Activated CD8-positive, alpha-beta T cell treated with anti-CD3 and anti-CD28 coated beads for 36 hours (primary cell): ENCODE data around the gene TXK. TPM values are rescaled to one million over a fixed set of nuclear protein-coding genes. Genes with fewer than 3 reads are reported as not detected.

Experiments
- ATAC-seq: fragments of 200-7000 bp; cut with Tn5 transposase; one replicate; pipeline ENCODE4 v1.10.0; 2021; ENCODE audit warnings: mild to moderate bottlenecking, moderate library complexity
- CTCF ChIA-PET: fragments of 350-600 bp; sonication (Branson Sonifier 250); formaldehyde crosslinking; loops from one replicate; lab custom pipeline; 2021; ENCODE audit warnings: antibody characterized with exemption; lab: Charles Lee
- POLR2A ChIA-PET: fragments of 350-600 bp; sonication (Branson Sonifier 250); formaldehyde crosslinking; loops from one replicate; lab custom pipeline; 2021; ENCODE audit warnings: antibody characterized with exemption; lab: Charles Lee
- DNase-seq: peaks from one replicate; pipeline ENCODE4 v3.0.0-alpha.2; 2020
- H3K27ac Mint-ChIP-seq: one replicate; pipeline ENCODE4 v1.8.0; 2021; ENCODE audit warnings: mild to moderate bottlenecking, mixed read lengths
- H3K27me3 Mint-ChIP-seq: one replicate; pipeline ENCODE4 v1.8.0; 2021; ENCODE audit warnings: mixed read lengths
- H3K36me3 Mint-ChIP-seq: one replicate; pipeline ENCODE4 v1.8.0; 2021; ENCODE audit warnings: low read depth, mixed read lengths
- H3K4me1 Mint-ChIP-seq: one replicate; pipeline ENCODE4 v1.8.0; 2021; ENCODE audit warnings: low read depth, mixed read lengths
- H3K4me3 Mint-ChIP-seq: one replicate; pipeline ENCODE4 v1.8.0; 2021; ENCODE audit warnings: mild to moderate bottlenecking, moderate library complexity, mixed read lengths
- H3K9me3 Mint-ChIP-seq: one replicate; pipeline ENCODE4 v1.8.0; 2021; ENCODE audit warnings: mixed read lengths
- CTCF ChIP-seq: fragments of 200-600 bp; IDR thresholded peaks from one replicate; pipeline ENCODE4 v1.8.0; 2022; ENCODE audit warnings: antibody characterized with exemption, mild to moderate bottlenecking
- intact Hi-C: fragments of 100-400 bp; cut with micrococcal nuclease; formaldehyde crosslinking; loops from one replicate; pipeline ENCODE4 v1.10.0; 2022
- total RNA-seq, 2 experiments: library from RNA; stranded (reverse); gene quantifications; one replicate each; pipeline ENCODE4 v1.2.3, GENCODE V29; 2021

The TXK gene
- total RNA-seq, 2 experiments from 2014 or later, result 20.6 to 23.5 TPM

DNA sequence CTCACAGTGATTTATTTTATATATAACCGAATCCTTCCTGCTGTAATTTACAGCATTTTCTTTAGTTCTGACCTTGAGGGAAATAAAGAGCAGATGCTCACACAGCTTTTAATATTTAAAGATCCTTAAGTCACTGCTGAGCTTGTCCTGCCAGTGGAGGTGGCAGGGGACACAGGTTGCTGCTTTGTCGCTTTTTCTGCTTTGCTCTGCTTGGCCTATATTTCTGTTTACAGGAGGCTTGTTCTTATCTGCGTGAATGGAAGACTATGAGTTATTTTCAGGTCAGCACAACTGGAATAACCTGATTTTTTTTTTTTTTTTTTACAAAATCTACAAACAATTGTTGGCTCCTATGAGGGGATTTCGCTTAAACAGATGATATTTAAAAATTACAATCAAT lies 2.3 kb downstream of the TXK start:
- peaks cover 53% of the 10 kb centered on the region for H3K36me3 Mint-ChIP-seq
- no peaks in the 10 kb centered on the region for H3K27me3 Mint-ChIP-seq
- ATAC-seq (no peak), DNase-seq (no peak)
- no peaks in the 10 kb centered on the region for H3K9me3 Mint-ChIP-seq
- no peak for TF ChIP-seq CTCF
- H3K4me3 Mint-ChIP-seq, result peak overlapping the region; percentile 90
- CTCF ChIA-PET, result interaction anchor here (0.6 to 10.5 kb wide), 6 partner anchors 7 to 210 kb away, joined by 3 to 185 read pairs (median 5); partner anchors contain the start of gene SLAIN2
- POLR2A ChIA-PET, result interaction anchor here (1.0 to 2.5 kb wide), 5 partner anchors 9 to 96 kb away, joined by 3 to 7 read pairs (median 3); no protein-coding TSS in a partner anchor
- intact Hi-C loops, result no loop called here
- peaks cover 80% of the 10 kb centered on the region for H3K4me1 Mint-ChIP-seq
- peak overlapping the region; percentile 99 for H3K27ac Mint-ChIP-seq

- DNase-seq, result no peak
- Mint-ChIP-seq H3K36me3 (peaks cover 49% of the 10 kb centered on the region), H3K27ac (peak overlapping the region; percentile 99), H3K4me1 (peaks cover 80% of the 10 kb centered on the region), H3K4me3 (peak overlapping the region; percentile 90), H3K9me3 (no peaks in the 10 kb centered on the region), H3K27me3 (no peaks in the 10 kb centered on the region)
- TF ChIP-seq CTCF, result no peak
- intact Hi-C loops, result no loop called here
- CTCF ChIA-PET, result interaction anchor here (0.7 to 10.5 kb wide), 8 partner anchors 9 to 145 kb away, joined by 3 to 185 read pairs (median 6); no protein-coding TSS in a partner anchor
- POLR2A ChIA-PET, result interaction anchor here (1.3 to 6.5 kb wide), 4 partner anchors 9 to 27 kb away, joined by 4 to 49 read pairs (median 14); no protein-coding TSS in a partner anchor
- no peak for ATAC-seq
These were observed 4.0 kb downstream of the TXK start for GRCh38 chr4:48130100-48130499.

DNA sequence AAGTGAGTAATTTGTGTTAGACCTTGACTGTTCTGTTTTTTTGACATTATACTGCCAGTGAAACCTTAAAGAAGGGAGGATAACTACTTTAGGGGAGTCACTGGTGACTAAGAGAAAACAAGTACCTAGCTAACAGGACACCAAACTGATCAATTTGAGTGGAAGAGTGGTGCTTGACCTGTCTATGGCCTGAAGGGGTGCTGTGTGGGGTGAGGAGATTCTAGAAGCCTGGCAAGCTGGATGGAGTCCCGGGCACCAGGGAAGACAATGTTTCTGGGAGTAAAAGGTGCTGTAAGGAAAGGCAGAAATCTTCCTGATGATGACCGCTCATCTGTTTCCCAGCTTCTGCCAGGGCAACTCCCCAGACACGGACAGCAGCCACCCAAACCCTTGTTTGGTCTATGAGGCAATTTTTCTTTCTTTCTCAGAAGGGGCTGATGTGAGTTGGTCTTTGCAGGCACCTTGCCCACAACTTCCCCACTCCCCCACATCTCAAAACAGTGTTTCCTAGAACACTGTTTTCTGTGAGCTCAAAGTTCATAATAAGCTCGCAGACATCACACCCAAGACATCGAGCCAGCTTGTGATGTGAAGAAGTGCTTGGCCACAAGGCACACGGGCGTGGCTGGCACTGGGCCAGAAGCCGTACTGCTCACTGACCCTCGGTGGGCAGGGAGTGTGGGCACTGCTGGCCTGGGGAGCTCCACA lies 4.6 kb downstream of the TXK start:
- DNase-seq (peak; percentile 84), ATAC-seq (peak; percentile 55)
- Mint-ChIP-seq H3K27me3 (no peaks in the 10 kb centered on the region), H3K4me3 (peak overlapping the region; percentile 90), H3K9me3 (no peaks in the 10 kb centered on the region), H3K36me3 (peaks cover 47% of the 10 kb centered on the region), H3K4me1 (peaks cover 80% of the 10 kb centered on the region), H3K27ac (peak overlapping the region; percentile 99)
- intact Hi-C loops, result loop anchor here (5.0 kb wide), 1 partner anchor 143 kb away; no protein-coding TSS in a partner anchor
- ChIA-PET CTCF (interaction anchor here (0.7 to 10.5 kb wide), 10 partner anchors 10 to 146 kb away, joined by 3 to 185 read pairs (median 6); no protein-coding TSS in a partner anchor), POLR2A (interaction anchor here (0.8 to 6.5 kb wide), 6 partner anchors 10 to 34 kb away, joined by 3 to 49 read pairs (median 5); no protein-coding TSS in a partner anchor)
- TF ChIP-seq CTCF, result peak; percentile 62

- peak; percentile 63 for TF ChIP-seq CTCF
- peak; percentile 96 for DNase-seq
- Mint-ChIP-seq H3K4me1 (peaks cover 89% of the 10 kb centered on the region), H3K27ac (peak overlapping the region; percentile 99), H3K9me3 (no peaks in the 10 kb centered on the region), H3K4me3 (peak overlapping the region; percentile 90), H3K27me3 (no peaks in the 10 kb centered on the region), H3K36me3 (peaks cover 39% of the 10 kb centered on the region)
- intact Hi-C loops, result loop anchor here (5.0 kb wide), 1 partner anchor 144 kb away; no protein-coding TSS in a partner anchor
- CTCF ChIA-PET, result interaction anchor here (0.6 to 10.5 kb wide), 19 partner anchors 10 to 418 kb away, joined by 3 to 185 read pairs (median 4); no protein-coding TSS in a partner anchor
- peak; percentile 66 for ATAC-seq
- POLR2A ChIA-PET, result interaction anchor here (0.8 to 6.5 kb wide), 9 partner anchors 8 to 35 kb away, joined by 3 to 49 read pairs (median 3); no protein-coding TSS in a partner anchor
These were observed 6.2 kb downstream of the TXK start for GRCh38 chr4:48127682-48128404.
